ENCODE results near the gene POFUT2.
"Not testable (repeated sequence)": the region's sequence is repeated elsewhere in the genome, so short reads cannot be mapped to it uniquely, and the experiment has no call there.

Gene POFUT2

DNA sequence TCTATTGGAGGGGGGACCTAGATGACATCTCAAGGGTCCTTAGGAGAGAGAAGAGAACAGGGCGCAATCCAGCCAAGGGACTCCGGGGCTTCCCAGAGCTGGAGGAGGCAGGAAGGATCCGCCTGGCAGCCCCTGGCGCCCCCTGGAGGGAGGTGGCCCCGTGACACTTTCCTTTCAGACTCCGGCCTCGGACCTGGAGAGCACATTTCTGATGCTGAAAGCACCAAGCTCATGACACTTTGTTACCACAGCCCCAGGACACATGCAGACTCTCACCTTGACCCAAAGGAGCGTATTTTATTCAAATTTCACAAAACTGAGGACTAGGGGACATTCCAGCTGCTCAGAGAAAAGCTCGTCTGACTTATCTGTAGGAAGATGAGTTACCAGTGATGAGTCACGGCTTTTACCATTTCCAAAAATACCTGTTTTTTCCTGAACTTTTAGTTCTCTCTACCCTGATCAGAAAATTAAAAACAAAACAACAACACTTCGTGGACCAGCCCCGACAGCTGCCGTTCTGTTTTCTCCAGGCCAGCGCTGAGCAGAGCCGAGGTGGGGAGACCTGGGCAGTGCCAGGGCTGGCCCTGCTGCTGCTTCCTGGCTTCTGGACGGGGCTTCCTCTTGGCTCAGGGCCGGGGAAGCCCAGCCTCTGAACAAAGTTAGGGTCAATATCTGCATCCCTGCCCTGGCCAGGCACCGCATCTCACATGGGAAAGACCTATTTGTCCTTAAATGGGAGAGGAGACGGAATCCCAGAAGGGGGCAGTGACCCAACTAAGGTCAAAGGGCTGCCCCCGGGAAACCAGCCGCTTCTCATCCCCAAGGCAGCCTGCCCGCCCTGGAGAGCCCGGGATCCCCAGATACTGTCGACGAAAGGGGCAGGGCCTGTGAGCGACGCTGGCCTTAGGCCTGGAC, 21.6 kb upstream of the POFUT2 start:
- peak; percentile 64 for DNase-seq

DNA sequence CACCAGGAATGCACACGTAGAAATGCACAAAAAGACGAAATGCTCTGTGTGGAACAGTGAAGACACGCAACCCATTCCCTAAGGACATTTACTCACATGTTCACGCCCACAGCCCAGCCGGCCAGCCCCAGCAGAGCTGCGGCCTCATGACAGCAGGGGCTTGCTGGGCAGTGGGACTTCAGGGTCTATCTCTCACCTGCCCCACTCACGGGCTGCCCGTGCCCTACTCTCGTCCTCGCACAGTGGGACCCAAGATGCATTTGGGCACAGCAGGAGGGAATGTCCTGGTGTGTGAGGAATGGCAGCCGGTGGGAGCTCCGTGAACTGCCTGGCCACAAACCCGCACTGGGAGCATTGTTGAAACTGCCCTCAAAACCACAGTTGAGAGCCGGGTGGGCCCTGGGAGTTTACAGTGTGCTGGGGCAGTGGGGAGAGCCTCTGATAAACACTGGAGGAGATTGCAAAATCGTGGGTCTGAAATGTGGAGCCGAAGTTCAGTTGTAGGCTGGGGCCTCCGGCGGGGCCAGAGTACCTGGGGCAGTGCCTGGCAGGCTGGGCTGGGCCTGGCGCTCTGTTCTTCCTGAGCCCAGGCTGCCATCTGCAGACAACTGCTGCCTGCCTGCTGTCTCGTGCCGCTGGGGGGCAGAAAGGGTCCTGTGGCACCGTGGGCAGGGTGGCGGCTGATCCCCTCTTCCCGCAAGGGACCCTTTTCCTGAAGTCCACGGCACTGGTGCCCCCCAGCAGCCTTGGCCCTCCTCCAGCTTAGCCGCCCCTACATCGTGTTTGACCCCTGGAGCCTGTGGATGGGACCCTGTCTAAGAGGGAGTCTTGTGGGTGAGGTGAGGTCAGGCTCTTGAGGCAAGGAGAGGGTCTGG, 20.7 kb upstream of the POFUT2 start:
- DNase-seq: no peak

DNA sequence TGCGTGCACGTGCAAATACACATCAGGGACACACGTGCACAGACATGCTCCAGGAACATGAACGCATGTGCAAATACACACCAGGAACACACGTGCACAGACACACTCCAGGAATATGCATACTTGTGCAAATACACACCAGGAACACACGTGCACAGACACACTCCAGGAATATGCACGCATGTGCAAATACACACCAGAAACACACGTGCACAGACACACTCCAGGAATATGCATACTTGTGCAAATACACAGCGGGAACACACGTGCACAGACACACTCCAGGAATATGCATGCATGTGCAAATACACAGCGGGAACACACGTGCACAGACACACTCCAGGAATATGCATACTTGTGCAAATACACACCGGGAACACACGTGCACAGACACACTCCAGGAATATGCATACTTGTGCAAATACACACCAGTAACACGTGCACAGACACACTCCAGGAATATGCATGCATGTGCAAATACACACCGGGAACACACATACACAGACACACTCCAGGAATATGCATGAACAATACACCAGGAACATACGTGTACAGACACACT, 20.0 kb upstream of the POFUT2 start:
- DNase-seq: not testable (repeated sequence)

DNA sequence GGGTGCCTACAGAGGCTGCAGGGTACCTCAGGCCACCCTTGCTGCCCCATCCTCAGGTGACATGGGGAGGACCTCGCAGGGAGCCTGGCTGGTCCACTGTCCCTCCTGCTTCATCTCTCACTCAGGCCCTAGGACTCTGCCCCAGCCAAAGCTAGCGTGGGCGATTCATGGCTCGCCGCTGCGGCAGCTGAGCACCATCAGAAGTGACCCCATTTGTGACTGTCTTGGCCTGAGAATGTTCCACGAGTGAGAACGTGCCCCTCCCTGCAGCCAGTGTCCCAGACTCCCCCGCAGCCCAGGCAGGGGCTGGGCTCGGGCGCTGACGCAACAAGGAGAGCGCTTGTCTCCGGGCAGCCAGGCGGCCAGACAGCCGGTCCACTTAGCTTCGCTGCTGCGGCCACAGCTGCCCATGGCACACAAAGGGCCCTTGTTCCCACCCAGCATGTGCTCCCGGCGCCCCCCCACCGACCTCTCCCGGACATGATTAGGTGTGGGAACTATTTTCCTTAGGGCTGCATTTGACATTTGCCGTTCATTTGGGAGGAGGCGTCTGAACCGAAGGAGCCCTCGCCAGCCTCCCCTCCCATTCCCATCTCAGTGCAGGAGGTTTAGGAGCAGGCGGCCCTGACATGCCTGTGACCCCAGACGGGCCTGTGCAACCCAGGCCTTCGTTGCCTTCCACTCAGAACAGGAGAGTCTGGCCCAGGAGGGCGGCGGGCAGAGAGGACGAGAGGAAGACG, 19.3 kb upstream of the POFUT2 start:
- DNase-seq: no peak

DNA sequence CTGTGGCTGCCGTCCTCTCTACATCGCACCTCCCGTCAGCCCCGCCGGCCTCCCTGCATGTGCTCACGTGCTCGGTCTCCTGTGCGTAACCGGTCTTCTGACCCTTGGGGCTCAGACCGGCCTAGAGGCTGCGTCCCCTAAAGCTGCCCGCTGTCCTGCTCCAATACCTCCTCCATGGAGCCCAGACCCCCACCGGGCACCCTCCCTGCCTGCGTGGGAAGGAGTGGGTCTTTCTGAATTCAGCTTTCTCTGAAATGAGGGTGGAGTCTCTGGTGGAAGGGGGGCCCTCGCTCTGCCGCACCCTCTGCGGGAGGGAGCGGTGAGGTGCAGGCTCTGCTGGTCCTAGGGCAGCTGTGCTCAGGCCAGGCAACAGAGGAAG, 18.7 kb upstream of the POFUT2 start:
- no peak for DNase-seq

DNA sequence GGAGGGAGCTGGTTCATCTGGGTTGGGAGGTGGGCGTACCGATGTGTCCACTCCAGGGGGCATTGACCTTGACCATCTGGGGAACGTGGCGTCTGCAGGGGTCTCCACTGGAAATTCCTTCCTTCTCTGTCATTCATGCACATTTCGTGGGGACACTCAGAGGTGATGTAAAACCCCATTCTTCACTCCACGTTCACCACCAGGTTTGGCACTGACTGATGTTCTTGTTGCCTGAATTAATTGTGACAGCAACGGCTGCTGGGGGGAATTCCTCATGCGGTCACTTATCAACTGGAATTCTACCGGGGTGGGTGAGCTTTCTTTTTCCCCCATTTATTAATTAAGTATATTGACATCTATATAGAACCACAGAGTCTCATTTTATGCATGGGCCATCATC, 18.1 kb upstream of the POFUT2 start:
- DNase-seq: no peak

DNA sequence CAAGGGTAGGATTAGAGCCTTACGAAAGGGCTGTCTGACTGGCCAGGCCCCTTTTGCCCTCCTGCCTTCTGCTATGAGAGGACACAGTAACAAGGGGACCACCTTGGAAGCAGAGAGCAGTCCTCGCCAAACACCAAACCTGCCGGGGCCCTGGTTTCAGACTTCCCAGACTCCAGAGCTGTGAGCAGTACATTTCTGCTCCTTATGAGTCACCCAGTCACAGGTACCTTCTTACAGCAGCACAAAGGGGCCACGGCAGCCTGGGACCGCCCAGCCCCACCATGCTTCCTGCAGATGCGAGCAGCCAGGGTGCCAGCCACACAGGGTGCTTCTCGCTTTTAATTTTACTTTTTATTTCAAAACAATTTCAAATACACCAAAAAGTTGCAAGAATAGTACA, 17.2 kb upstream of the POFUT2 start:
- DNase-seq: no peak

DNA sequence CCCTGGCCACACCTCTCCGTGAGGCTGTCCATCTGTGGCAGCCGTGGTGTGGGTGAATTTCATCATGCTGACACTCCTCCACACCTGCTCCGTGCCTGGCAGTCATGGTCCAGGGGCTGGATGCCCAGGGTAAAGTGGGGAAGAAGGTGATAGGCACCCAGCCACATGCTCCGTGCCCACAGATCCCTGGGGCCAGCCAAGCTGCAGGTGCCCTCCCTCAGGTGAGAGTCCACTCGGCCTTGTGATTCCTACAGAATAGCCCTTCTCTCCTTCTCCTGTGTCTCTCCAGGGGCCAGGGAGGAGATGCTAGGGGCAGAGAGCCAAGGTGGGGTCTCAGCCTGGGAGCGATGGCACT, 16.8 kb upstream of the POFUT2 start:
- no peak for DNase-seq

DNA sequence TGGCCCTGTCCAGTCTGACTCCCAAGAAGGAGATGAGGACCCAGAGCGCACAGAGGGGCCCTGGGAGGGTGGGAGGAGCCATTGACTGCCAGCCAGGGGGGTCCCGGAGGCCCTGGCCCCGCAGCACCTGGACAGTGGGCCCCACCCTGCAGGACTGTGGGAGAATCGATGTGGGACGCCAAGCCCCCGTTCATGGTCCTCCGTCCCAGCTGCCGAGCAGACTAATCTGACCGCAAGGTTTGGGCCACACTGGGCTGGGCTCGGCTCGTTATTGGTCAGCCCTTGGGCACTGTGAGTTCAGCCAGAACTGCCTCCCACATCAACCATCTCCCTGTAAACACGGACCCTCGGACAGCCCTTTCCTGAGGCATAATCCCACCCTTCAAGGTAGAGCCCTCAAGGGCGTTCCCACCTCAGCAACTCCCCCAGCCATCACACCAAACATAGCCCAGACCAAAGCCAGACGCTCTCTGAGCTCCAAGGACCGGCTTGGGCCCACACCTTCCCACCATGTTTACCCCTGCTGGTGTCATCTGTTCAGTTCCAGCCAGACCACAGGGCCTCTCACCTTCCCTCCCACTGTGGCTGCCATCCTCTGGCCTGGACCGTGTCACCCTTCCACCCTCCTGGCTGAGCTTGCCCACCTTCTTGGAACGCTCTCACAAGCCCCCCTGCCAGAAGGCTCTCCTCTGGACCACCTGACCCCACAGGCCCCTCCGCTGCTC, 16.2 kb upstream of the POFUT2 start:
- DNase-seq: no peak

DNA sequence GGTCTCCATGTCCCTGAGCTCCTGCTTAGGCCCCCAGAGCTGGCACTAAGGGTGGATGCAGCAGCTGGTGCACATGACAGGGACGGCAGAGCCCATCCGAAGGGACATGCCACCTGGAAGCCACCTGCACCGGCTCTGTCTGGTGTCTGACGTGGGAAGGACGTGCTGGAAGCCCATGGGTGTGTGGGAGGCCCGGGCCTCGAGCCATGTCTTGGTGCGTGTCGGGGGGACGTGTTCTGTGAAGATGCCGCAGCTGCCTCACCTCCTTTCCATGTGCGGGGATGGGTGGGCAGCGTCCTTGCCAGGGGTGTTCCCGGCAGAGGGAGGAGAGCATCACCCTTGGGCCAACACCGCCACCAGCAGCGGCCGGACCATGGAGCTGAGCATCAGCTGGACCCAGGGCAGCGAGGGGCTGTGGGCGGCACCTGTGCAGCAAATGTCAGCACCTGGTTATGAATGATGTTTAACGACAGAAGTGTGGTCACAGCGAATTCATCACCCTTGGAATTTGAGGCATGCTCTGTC, 15.5 kb upstream of the POFUT2 start:
- no peak for DNase-seq

DNA sequence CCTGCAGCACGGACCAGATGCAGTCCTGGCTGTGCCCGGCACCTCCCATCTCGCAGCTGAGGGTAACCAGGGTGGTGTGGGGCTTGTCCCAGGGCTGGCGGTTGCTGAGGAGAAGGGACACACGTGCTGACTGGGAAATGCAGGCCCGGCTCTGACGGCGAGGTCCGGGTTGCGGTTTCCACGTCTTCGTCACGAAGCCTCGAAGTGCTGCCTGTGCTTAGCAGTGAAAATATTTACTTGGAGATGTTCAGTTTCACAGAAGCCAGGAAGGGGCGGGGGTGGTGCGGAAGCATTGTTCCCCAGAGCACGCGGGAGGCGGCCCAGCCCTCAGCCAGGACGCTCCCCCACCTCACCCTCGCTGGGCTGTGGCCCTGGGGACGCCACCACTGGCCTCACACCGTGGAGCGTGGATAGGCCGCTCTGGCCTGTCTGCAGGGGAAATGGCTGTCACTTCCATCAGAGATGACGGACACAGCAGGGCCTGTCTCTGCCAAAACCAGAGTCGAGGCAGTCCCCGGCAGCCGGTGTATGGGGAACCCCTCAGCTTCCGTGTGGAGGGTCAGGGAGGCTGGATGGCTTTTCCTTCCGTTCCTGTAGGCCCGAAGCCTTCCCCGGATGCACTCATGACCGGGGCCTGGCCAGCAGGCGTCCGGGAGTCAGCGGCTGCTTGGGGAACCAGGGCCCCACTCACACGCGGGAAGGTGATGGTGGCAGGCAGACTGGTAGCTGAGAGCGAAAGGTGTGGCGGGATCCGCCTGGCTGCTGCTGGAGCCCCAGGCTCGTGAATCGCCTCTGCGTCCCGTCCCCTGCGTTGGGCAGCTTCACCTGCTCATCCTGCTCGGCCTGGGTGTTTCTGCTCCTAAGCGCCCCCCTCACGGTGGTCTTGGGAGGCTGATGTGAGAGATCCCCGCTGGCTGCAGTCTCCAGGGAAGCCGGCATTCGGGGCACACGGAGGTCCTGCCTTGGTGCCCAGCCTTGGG, 14.7 kb upstream of the POFUT2 start:
- no peak for DNase-seq

DNA sequence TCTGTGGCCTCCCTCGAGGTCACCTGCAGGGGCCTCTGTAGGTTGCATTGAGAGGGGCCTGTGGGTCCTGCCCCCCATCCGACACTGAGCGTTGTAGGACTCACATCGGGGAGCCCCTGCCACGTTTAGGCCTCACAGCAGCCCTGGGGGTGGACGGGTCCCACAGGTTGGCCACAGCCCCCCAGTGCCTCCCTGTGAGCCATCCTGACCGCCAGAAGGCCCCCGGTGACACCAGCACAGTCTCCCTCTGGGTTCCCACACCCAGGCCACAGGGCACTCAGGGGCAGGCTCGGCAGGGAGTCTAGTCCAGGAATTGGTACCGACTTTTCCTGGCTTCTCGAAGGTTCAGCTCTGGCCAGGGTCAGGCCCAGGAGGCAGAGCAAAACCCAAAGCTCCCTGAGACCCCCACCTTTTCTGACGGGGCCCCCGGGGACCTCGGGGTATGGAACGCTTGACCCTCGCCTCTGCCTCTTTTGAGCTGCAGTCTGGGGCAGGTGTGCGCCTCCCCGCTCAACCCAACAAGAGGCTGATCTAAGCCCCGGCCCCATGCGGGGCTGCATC, 13.9 kb upstream of the POFUT2 start:
- no peak for DNase-seq

DNA sequence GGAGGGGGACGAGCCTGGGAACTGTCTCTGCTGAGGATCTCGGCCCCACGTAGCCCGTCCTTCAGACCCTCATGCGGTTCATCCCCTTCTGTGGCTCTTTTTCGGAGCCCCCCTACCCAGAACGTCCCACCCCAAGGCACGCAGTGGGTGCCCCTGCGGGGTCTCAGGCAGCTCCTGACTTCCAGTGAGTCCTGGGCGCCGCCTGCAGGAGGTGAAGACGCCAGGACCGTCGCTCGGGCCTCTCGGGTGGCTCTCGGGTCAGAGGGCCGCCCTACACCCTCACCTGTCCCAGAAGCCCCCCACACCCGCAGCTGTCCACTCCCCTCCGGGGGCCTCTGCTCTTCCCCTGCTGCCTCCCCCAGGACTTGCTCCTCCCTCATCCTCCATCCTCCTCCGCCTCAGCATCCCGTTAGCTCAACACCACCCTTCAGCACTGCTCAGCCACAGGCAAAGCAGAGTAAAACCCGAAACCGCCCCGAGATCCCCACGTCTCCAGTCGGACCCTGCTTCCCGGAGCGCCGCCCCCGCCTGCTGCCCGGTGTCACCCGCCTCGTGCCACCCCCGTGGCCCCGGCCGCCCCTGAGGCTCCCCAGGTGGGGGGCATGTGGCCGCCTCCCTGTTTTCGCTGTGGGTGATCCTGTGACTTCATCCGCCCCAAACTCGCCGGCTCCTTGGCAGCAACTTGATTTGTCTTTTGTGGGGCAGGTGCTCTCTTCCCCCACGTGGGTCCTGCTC, 13.3 kb upstream of the POFUT2 start:
- no peak for DNase-seq

DNA sequence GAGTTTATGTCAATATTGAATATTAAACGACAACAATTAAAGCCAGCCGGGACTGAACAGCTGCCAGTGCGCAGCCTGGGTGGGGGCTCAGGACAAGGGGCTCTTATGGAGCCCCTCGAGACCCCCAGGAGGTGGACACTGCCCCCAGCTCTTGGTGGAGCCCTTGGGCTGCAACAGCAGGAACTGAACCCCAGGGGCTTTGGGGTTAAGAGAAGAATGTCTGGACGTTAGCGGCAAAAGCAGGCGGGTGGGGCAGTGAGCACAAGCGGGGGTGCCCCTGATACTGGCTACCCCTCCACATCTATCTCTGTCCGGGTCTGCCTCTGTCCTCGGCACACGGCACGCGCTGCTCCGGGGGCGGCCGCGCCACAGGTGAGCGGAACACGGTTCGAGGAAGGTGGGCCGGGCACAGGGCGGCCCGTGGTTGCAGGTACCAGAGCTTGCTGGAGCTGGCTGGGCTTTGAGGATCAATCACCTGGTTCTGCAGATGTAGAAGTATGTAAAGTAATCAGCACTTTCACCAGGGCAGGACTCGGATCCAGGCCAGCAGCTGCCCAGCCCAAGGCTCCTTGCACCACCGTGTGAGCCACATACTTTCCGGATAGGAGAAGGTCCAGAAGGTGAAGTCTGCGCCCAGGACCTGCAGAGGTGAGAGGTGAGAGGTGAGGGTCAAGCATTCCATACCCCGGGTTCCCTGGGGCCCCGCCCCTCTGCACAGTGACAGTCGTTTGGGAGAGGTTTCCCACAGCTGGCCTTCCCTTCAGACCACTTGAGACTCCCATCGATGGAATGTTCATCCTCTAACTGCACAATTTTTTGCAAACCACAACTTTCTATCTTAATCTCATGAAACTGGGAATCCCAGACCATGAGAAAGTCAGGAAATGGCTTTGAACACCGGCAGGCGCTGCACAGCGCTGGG, 12.4 kb upstream of the POFUT2 start:
- DNase-seq: no peak

DNA sequence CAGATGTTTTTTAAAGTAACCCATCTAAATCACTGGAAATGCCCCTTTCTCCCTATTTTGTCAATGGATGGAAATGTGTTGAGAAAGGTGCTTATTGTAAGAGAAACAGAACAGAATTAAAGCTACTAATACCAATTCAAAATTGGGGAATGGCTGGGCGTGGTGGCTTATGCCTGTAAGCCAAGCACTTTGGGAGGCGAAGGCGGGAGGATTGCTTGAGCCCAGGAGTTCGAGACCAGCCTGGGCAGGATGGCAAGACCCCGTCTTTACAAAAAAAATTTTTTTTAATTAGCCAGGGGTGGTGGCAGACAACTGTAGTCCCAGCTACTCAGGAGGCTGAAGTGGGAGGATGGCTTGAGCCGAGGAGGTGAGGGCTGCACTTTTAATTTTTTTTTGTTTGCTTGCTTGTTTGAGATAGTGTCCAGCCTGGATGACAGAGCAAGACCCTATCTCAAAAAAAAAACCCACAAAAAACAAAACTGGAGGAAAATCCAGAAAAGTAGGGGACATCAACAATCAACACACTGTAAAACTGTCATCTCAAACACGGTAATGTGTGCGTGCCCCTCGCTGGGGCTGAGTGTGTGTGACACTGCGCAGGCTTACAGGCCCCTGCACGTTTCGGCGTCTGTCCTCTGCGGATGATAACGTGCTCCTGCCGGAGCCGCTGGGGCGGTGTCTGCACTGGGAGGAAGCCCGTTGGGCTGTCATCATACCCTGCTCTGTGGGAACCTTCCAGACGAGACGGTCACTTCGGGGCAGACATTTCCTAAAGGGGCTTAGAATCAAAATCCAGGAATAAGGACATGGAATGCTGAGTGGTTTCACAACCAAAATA, 11.6 kb upstream of the POFUT2 start:
- no peak for DNase-seq

DNA sequence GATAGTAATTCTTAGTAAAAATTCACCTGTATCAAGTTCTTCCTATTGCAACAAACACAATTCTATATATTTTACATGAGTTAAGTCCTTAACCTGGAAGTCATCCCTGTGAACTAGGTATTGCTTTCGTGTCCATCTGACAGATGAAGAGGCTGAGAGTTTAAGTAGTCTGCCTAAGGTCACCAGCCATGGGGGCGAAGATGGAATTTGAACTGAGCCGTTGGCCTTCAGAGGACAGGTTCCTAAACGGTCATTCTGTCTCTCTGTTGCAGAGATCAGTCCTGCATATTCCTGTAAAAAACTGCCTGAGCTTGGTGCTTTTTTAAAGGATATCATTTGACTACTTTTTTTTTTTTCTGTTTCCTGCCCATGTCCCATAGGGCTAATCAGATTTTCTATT, 10.2 kb upstream of the POFUT2 start:
- no peak for DNase-seq

DNA sequence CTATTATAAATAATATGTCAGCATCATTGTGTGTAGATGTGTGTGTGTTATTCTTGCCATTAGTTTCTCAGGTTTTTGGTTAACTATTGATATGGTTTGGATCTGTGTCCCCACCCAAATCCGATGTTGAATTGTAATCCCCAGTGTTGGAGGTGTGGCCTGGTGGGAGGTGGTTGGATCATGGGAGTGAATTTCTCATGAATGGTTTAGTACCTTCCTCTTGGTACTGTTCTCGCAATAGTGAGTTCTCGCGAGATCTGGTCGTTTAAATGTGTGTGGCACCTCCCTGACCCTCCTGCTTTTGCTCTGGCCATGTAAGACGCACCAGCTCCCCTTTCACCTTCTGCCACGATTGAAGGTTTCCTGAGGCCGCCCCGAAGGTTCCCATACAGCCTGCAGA, 9.6 kb upstream of the POFUT2 start:
- DNase-seq: no peak

DNA sequence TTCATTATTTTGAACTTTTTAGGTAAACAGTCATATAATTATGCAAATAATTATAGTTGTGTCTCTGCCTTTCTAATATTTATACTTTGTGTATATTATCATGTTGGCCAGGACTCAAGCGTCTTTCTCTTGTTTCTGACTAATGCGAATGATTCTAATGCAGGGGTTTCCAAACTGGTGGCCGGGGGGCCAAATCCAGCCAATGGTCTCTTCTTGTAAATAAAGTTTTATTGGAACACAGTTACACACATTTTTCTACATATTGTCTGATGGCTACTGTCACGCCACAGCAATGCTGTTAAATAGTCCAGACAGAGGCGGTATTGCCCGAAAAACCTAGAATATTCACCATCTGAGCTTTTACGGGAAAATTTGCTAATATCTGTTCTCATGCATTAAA, 8.9 kb upstream of the POFUT2 start:
- no peak for DNase-seq

Data from suppressor macrophage treated with lipopolysaccharide for 4 hours (primary cell).